CD4-positive, CD25-positive, alpha-beta regulatory T cell (primary cell): ENCODE measurements around the gene CBLN3. TPM values are rescaled to one million over a fixed set of nuclear protein-coding genes. Genes with fewer than 3 reads are reported as not detected.
"Not testable (repeated sequence)": the region's sequence is repeated elsewhere in the genome, so short reads cannot be mapped to it uniquely, and the experiment has no call there.

Source experiments
- ATAC-seq, 2 donors: fragments of 150-1000 bp; cut with Tn5 transposase; one replicate each; pipeline ENCODE4 v1.10.0; 2021; ENCODE audit warnings: low read depth in 2 of 2, moderate number of reproducible peaks in 2 of 2, moderate library complexity in 1 of 2
- DNase-seq, 3 donors: peaks; one replicate each; pipeline versions ENCODE4 v3.0.0 to v3.0.0-alpha.2; 2012 to 2022; ENCODE audit warnings: mixed read lengths in 1 of 3
- H3K27ac ChIP-seq: one replicate; pipeline ENCODE4 v1.7.0; 2013; ENCODE audit warnings: mild to moderate bottlenecking, low read length; ENCODE audit not compliant: insufficient read depth, poor library complexity, severe bottlenecking
- H3K27me3 ChIP-seq: one replicate; pipeline ENCODE4 v1.7.0; 2013; ENCODE audit warnings: low read length; ENCODE audit not compliant: control insufficient read depth, insufficient read depth
- H3K36me3 ChIP-seq: one replicate; pipeline ENCODE4 v1.7.0; 2013; ENCODE audit warnings: mild to moderate bottlenecking, low read length, moderate library complexity; ENCODE audit not compliant: control insufficient read depth, insufficient read depth
- H3K4me1 ChIP-seq: 2 replicates; pipeline ENCODE4 v1.7.0; 2013; ENCODE audit warnings: mild to moderate bottlenecking, low read length; ENCODE audit not compliant: insufficient read depth, control insufficient read depth, poor library complexity, severe bottlenecking
- H3K4me3 ChIP-seq: one replicate; pipeline ENCODE4 v1.7.0; 2013; ENCODE audit warnings: low read depth, mild to moderate bottlenecking, low read length, moderate library complexity
- H3K9me3 ChIP-seq, 2 experiments: 1 replicate in 1 of 2; 2 replicates in 1 of 2; pipeline ENCODE4 v1.7.0; 2013; ENCODE audit warnings: low read length in 2 of 2, mild to moderate bottlenecking in 1 of 2, moderate library complexity in 1 of 2; ENCODE audit not compliant: control insufficient read depth in 2 of 2
- H3K27ac Mint-ChIP-seq, 3 donors: one replicate each; pipeline ENCODE4 v1.8.0; 2020 to 2022; ENCODE audit warnings: mild to moderate bottlenecking in 3 of 3, mixed read lengths in 3 of 3, moderate library complexity in 2 of 3
- H3K27me3 Mint-ChIP-seq: one replicate; pipeline ENCODE4 v1.8.0; 2022; ENCODE audit warnings: mild to moderate bottlenecking, mixed read lengths
- H3K36me3 Mint-ChIP-seq: one replicate; pipeline ENCODE4 v1.8.0; 2020; ENCODE audit warnings: mixed read lengths
- H3K4me1 Mint-ChIP-seq, 4 donors: one replicate each; pipeline ENCODE4 v1.8.0; 2020 to 2022; ENCODE audit warnings: mixed read lengths in 4 of 4, mild to moderate bottlenecking in 1 of 4
- H3K4me3 Mint-ChIP-seq, 4 donors: one replicate each; pipeline ENCODE4 v1.8.0; 2020 to 2022; ENCODE audit warnings: mild to moderate bottlenecking in 4 of 4, mixed read lengths in 4 of 4, moderate library complexity in 3 of 4
- H3K9me3 Mint-ChIP-seq, 7 donors: one replicate each; pipeline ENCODE4 v1.8.0; 2020 to 2022; ENCODE audit warnings: mixed read lengths in 7 of 7, mild to moderate bottlenecking in 3 of 7, moderate library complexity in 2 of 7
- polyA plus RNA-seq, 4 donors: library from polyadenylated mRNA; unstranded; fragments of 300-500 nt; fragmentation: Illumina TruSeq; gene quantifications; one replicate each; pipeline ENCODE4 v1.2.3, GENCODE V29; 2021
- total RNA-seq: library from RNA; stranded (reverse); gene quantifications from one replicate; pipeline ENCODE4 v1.2.3, GENCODE V29; 2022

The CBLN3 gene
- total RNA-seq, result 3.2 TPM
- under 1 TPM; 0.10 to 0.32 (median 0.11) TPM for polyA plus RNA-seq

- Histone ChIP-seq H3K27me3 (no peaks in the 10 kb centered on the region), H3K4me3 (peak within 1 kb of the TSS; percentile 91), H3K9me3 (no peaks in the 10 kb centered on the region), H3K4me1 (peaks cover 32% of the 10 kb centered on the region), H3K27ac (peak within 1 kb of the TSS; percentile 95), H3K36me3 (peaks cover 21% of the 10 kb centered on the region)
- ATAC-seq (peak; percentile 81 to 84), DNase-seq (peak; percentile 81 to 93 (median 89))
- H3K27ac Mint-ChIP-seq, result peak within 1 kb of the TSS; percentile 93 to 98 (median 97)
- peaks cover 0 to 56% (median 37%) of the 10 kb centered on the region in 4 donors for H3K4me1 Mint-ChIP-seq
- no peaks in the 10 kb centered on the region for H3K27me3 Mint-ChIP-seq
- H3K4me3 Mint-ChIP-seq, result peak within 1 kb of the TSS; percentile 83 to 95 (median 93)
- H3K36me3 Mint-ChIP-seq, result peaks cover 13% of the 10 kb centered on the region
- H3K9me3 Mint-ChIP-seq, result no peaks in the 10 kb centered on the region
These were observed at the start of gene CBLN3, which contains the start of gene KHNYN for GRCh38 chr14:24429395-24430142. TSS of gene CBLN3 (minus strand) at chr14:24429668. CDS start at chr14:24429054, 614 bp downstream. TSS of gene KHNYN (plus strand) at chr14:24429954. CDS start at chr14:24430731, 777 bp downstream.

GRCh38 chr14:24475261-24475660, 45.8 kb upstream of the CBLN3 start:
- H3K27me3 ChIP-seq, result peaks cover 2% of the 10 kb centered on the region
- Mint-ChIP-seq H3K4me1 (no peaks in the 10 kb centered on the region), H3K27me3 (no peaks in the 10 kb centered on the region), H3K27ac (no peak overlapping the region), H3K9me3 (peaks cover 0 to 5% (median 0%) of the 10 kb centered on the region in 7 donors), H3K36me3 (no peaks in the 10 kb centered on the region), H3K4me3 (no peak overlapping the region)
- H3K4me1 ChIP-seq, result no peaks in the 10 kb centered on the region
- H3K9me3 ChIP-seq, result no peaks in the 10 kb centered on the region
- H3K36me3 ChIP-seq, result no peaks in the 10 kb centered on the region
- H3K4me3 ChIP-seq, result no peak overlapping the region
- no peak for DNase-seq
- ATAC-seq, result no peak
- no peak overlapping the region for H3K27ac ChIP-seq

DNA sequence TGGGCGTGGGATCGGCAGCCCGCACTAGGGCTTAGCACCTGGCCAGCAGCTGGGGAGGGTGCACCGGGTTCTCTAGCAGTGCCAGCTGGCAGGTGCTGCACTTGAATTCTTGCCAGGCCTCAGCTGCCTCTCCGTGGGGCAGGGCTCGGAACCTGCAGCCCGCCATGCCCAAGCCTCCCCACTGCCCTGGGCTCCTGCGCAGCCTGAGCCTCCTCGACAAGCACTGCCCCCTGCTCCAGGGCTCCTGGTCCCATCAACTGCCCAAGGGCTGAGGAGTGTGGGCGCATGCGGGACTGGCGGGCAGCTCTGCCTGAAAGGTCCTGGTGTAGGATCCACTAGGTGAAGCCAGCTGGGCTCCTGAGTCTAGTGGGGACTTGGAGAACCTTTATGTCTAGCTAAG, 43.7 kb upstream of the CBLN3 start:
- H3K4me1 Mint-ChIP-seq, result no peaks in the 10 kb centered on the region
- no peak overlapping the region for H3K27ac ChIP-seq
- no peaks in the 10 kb centered on the region for H3K36me3 Mint-ChIP-seq
- H3K4me1 ChIP-seq, result no peaks in the 10 kb centered on the region
- no peaks in the 10 kb centered on the region for H3K9me3 ChIP-seq
- no peak overlapping the region for H3K4me3 Mint-ChIP-seq
- no peaks in the 10 kb centered on the region for H3K36me3 ChIP-seq
- peaks cover 2% of the 10 kb centered on the region for H3K27me3 ChIP-seq
- no peaks in the 10 kb centered on the region for H3K27me3 Mint-ChIP-seq
- no peak for ATAC-seq
- H3K4me3 ChIP-seq, result no peak overlapping the region
- H3K9me3 Mint-ChIP-seq, result peaks cover 0 to 5% (median 2%) of the 10 kb centered on the region in 7 donors
- DNase-seq, result no peak
- no peak overlapping the region for H3K27ac Mint-ChIP-seq

GRCh38 chr14:24470450-24470849, 41.0 kb upstream of the CBLN3 start:
- H3K36me3 Mint-ChIP-seq, H3K36me3 ChIP-seq, H3K4me1 ChIP-seq, H3K4me1 Mint-ChIP-seq, H3K4me3 Mint-ChIP-seq, H3K27me3 ChIP-seq, H3K9me3 ChIP-seq, ATAC-seq, H3K9me3 Mint-ChIP-seq, H3K4me3 ChIP-seq, H3K27ac ChIP-seq, H3K27ac Mint-ChIP-seq, H3K27me3 Mint-ChIP-seq, DNase-seq: not testable (repeated sequence)

GRCh38 chr14:24465805-24466204, 36.3 kb upstream of the CBLN3 start:
- Histone ChIP-seq H3K27ac (no peak overlapping the region), H3K4me3 (no peak overlapping the region), H3K27me3 (no peaks in the 10 kb centered on the region), H3K9me3 (no peaks in the 10 kb centered on the region), H3K4me1 (peaks cover 7% of the 10 kb centered on the region), H3K36me3 (no peaks in the 10 kb centered on the region)
- Mint-ChIP-seq H3K27ac (peak overlapping the region in 1 of 3 donors; percentile 82), H3K36me3 (peaks cover 3% of the 10 kb centered on the region), H3K9me3 (peaks cover 0 to 4% (median 2%) of the 10 kb centered on the region in 7 donors), H3K4me1 (peaks cover 4 to 27% (median 17%) of the 10 kb centered on the region in 4 donors), H3K4me3 (no peak overlapping the region), H3K27me3 (peaks cover 5% of the 10 kb centered on the region)
- ATAC-seq (no peak), DNase-seq (no peak)

DNA sequence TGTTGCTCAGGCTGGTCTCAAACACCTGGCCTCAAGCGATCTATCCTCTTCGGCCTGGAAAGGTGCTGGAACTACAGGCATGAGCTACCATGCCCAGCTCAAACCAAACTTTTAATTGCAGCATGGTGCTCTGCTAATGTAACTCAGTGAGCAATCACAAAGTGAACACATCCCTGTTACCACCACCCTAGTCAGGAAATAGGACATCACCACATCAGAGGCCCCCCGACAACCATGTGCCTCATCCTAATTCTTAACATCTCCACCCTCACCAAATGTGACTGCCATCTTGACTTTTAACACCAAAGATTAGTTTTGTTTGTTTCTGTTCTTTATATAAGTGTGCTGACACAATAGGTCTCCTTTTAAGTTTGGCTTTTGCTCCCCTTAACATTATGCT, 35.9 kb upstream of the CBLN3 start:
- Mint-ChIP-seq H3K9me3 (peaks cover 0 to 4% (median 1%) of the 10 kb centered on the region in 7 donors), H3K36me3 (peaks cover 3% of the 10 kb centered on the region), H3K4me1 (peaks cover 4 to 27% (median 19%) of the 10 kb centered on the region in 4 donors), H3K27ac (peak overlapping the region in 1 of 3 donors; percentile 82), H3K27me3 (peaks cover 5% of the 10 kb centered on the region), H3K4me3 (no peak overlapping the region)
- no peak overlapping the region for H3K4me3 ChIP-seq
- H3K36me3 ChIP-seq, result no peaks in the 10 kb centered on the region
- H3K27me3 ChIP-seq, result no peaks in the 10 kb centered on the region
- no peaks in the 10 kb centered on the region for H3K9me3 ChIP-seq
- no peak overlapping the region for H3K27ac ChIP-seq
- ATAC-seq, result peak in 1 of 2 donors; percentile 44
- no peak for DNase-seq
- peaks cover 7% of the 10 kb centered on the region for H3K4me1 ChIP-seq

DNA sequence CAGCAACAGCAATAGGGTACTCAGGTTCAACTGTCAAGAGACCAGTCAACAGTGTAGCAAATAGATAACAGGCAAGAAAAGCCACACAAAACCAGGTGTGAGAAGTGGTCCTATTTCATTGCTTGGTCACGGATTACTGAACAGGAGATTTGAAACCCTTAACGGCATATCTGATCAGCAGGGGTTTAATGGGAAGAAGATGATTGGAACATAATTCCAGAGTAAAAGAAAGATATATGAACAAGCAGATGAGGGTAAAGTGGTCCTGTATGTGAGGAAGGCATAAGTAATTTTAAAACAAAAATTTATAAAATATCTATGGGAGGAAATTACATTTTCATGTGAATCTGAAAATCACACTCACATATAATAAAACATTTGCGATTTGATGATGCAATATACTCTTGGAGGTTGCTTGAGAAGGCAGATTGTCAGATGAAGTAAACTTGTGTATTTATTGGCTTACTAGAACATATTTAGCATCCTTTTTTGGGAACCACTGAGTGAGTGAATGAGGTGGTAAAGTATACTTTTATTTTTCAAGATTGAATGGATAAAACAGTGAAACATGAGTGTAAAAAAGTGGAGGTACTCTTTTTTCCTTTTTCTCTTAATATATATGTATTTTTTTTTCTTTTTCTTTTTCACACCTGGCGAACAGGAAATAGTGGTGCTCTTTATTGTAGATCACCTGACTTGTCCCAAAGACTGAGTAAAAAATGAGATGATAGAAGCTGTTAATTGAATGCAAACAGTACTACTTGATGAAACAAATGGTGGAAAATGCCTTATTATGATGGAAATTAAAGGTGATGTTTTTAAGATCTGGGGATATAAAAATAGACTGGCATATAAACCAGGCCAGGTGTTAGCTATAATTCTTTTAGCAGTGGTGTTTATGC, 34.7 kb upstream of the CBLN3 start:
- H3K27ac ChIP-seq, result no peak overlapping the region
- no peaks in the 10 kb centered on the region for H3K36me3 ChIP-seq
- DNase-seq, result no peak
- Mint-ChIP-seq H3K27ac (peak overlapping the region in 2 of 3 donors; percentile 4 to 72), H3K9me3 (peaks cover 0 to 2% (median 0%) of the 10 kb centered on the region in 7 donors), H3K36me3 (peaks cover 3% of the 10 kb centered on the region), H3K4me1 (peaks cover 4 to 27% (median 19%) of the 10 kb centered on the region in 4 donors), H3K27me3 (peaks cover 5% of the 10 kb centered on the region), H3K4me3 (peak overlapping the region in 1 of 4 donors; percentile 14)
- no peak for ATAC-seq
- H3K27me3 ChIP-seq, result no peaks in the 10 kb centered on the region
- H3K4me3 ChIP-seq, result no peak overlapping the region
- H3K4me1 ChIP-seq, result peaks cover 7% of the 10 kb centered on the region
- no peaks in the 10 kb centered on the region for H3K9me3 ChIP-seq
